ENCODE measurements around the gene BCL2L13.

The BCL2L13 gene

DNA sequence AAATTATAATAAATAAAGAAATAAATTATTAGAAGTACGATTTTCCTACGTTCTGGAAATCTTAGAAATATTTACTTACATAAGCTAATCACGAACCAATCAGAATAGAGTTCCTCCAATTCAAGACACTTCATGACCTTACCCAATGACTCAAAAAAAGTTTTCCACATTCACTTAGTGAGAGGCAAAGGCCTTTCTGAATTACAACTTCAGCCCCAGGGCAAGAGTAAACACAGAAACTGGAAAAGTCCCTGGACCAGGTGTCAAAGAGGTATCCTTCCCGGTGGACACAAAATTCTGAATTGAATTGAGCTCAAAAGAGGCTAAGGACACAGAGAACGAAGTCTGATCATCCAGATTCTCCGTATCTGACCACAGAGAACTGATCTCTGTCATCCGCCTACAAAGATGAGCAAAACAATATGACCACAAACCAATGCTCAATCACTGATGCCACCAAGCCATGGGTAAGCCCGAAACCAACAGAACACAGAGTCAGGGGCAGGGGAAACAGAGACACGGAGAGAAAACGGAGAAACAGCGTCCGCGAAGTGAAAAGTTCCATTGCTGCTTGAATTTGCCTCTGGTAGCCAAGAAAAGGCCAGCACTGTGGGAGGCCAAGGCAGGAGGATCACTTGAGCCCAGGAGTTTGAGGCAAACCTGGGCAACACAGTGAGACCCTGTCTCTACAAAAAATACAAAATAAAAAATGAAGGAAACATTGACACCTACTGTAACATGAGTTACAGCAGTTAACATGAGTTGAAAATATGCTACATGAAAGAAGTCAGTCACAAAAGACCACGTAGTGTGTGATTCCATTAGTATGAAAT, 128.9 kb downstream of the BCL2L13 start:
- DNase-seq = no peak

DNA sequence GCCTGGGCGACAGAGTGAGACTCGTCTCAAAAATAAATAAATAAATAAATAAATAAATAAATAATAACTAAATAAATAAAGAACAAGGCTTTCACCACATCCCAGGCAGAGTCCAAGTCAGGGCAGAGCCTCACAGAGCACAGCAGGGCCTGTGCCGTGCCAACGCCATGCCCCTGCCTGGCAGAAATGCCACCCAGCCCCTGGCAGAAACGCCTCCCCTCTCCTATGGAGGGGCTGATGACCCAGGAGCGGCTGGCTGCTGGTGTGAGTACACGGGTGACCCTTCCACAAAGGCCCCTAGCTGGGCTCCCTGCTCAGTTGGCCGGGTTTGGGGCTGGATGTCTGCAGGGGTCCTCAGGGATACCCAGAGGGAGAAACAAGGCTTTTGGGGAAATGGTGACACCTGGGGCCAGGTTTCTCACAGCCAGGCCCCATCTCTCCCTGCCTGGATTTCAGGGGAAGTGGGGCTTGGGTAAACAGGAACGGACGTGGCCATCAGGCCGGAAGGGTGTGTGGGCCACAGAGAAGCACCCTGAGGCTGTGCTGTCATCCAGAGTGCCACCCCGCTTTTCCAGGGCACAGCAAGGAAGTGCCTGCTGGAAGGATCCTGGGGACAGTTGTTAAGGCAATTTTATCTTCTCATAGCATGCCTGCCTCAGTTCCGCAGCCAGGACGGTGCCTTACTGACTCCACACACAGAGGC, 130.6 kb downstream of the BCL2L13 start:
- no peak for DNase-seq

DNA sequence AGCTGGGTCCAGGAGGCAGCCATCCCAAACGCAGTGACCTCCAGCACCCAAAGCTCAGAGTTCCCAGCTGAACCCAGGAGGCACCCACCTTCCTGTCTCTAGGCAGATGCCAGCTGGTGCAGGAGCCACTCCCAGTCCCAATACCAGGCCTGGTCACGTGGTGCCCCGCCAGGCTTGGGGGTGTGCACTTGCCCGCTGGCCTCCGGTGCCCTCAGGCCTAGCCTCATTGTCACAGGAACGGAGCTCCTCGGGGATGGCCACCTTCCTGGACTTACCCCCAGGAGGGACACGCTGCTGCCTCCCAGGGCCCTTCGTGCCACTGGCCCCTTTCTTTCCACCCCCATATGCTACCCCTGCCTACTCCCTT, 131.1 kb downstream of the BCL2L13 start:
- DNase-seq = no peak

DNA sequence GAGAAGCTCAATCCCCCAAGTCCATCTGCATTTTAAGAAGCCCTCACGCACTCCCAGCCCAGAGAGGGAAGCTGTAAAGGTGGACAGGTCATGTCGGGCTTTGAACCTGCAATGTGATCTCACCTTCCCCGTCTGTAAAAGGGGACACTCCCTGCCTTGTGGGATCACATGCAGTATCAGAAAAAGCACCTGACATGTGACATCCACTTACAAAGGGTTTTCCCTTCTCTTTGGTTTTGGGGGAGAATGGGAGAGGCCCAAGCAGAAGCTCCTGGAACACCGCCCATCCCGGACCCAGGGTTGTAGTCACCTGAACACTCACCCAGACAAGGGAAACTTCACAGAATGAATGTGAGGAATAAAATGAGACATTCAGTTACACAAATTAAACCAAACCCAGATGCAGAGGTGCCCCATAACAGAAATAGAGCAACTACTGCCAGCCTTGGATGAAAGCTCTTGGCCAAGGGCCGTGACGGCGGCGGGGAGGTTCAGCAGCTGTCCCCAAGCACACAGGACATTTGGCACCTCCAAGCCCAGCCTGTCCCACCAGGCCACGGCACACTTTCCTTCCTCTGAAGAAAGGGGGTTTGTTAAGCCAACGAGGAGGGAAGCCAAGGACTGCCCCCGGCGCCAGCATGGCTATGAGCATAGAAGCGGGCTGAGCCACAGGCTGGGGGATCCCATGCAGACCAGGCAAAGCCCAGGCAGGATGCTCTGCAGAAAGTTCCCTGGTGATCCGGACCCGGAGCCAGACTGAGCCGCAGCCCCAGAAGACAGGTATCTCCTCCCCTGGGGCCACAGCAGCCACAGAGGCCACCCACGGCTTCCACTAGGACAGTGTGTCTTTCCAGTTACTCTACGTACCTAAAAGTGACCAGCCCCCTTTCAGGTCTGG, 131.9 kb downstream of the BCL2L13 start:
- DNase-seq = no peak

DNA sequence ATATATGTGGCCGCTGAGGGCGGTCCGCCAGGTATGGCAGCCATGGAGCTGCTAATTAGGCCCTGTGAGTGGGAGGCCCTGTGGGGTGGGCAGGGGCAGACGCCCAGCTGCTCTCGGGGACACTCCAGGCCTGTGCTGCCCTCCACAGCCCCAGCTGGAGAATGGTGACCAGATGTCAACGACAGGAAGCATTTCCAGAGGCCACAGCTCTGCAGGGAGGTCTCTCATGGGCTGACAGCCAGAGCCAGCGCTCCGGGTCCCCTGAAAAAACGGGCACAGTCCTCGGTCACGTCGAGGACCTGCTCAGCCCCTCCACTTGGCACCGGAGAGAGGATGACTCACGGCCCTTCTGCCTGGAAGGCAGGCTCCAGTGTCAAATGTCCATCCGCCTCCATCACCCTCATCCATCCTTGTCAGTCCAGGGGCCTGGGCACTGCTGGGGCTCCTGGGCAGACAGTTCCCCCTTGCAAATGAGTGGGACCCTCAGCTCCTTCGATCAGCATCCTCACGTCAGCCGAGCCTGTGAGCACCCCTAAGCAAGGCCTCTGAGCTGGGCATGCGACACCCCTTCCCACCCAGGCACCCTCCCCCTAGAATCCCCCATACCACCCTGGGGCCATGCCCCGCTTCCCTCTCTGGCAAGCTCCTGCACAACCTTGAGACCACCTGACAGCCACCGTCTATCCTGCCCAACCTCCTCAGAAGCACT, 133.8 kb downstream of the BCL2L13 start:
- DNase-seq = no peak

DNA sequence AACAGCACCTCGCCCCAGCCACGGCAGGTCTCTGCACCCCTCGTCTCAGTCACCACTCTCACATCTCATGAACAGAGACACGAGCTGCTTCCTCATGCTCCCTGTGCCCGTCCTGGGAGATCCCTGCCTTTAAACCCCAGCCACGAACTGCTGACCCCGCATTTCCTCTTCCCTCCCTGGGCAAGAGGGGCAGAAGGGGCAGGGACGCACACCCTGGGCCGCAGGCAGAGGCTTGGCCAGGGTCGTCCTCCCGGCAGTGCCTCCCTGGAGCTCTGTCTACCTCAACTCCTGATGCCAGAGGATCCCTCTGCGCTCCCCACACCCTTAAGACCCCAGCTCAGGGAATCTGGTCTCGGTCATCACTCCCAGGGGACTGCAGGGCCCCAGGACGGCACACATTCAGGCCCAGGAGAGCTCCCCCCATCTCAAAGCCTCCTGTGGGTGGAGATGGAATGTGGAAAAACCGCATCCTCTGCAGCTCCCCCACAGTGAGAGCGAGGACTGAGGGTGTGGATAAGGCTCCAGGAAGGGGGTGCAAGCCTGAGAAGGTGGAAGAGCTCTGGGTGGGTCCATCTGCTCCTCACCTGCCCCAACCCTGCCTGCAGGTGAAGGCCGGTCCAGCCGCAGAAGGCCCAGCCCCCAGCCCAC, 134.5 kb downstream of the BCL2L13 start:
- DNase-seq = no peak

DNA sequence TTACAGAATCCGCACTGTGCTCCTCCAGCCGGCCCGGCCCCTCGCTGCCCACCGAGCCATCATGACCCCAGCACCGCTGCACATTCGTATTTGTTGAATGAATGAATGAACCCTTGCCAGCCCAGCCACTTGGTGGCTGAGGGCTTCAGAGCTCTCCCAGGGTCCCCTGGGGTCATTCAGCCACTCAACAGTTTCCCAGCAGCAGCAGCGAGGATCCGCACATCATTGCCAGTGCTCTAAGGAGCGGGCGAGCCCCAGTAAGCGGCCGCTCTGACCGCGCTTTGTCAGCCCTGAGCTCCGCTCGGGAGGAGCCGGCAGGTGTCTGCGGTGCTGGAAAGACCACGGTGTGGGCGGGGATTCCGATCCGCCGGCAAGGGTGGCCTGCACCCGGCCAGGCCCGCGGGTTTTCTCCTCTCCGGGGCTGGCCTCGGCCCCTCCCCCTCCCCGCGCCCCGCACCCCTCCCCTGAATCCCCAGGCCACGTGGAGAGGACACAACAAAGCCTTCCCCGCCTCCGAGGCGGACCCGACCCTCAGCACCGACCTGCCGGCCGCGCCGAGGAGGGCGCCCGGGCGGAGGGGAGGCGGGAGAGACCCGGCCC, 135.1 kb downstream of the BCL2L13 start:
- DNase-seq = peak; percentile 32

DNA sequence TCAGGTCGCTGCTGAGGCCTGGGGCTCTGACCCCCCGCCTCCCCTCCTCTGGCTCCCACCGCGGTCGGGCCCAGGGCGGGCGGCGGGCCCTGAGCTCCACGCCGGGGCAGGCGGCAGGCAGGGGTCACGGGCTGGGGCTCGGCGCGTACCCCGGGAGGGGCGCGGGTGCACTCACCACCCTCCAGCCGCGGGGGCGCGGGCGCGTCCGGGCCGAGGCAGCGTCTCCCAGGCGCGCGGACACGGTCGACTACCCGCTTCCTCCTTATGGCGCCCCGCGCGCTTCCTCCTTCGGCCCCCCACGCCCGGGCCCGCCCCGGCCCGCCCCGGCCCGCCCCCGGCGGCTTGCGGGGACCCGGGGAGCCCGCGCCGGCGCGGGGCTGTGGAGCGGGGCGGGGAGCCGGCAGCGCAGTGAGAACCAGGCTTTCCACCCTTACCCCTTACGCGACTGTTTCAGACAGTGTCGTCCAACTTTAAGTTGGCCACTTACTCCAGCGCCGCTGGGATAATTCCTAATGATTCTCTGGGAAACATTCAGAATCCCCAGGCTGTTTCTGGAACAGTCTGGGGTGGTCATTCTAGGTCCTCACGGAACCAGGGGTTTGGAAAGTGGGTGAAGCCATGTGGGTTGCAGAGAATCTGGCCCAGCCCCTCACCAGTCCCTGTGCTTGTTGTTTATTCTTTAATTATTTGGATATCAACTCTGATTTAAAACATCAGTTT, 135.8 kb downstream of the BCL2L13 start, which contains the start of gene BID:
Gene BID, minus strand, starts transcription at position 264 of the 720 bp plus-strand sequence. CDS start 24,353 bp downstream, outside the sequence.
- no peak for DNase-seq

DNA sequence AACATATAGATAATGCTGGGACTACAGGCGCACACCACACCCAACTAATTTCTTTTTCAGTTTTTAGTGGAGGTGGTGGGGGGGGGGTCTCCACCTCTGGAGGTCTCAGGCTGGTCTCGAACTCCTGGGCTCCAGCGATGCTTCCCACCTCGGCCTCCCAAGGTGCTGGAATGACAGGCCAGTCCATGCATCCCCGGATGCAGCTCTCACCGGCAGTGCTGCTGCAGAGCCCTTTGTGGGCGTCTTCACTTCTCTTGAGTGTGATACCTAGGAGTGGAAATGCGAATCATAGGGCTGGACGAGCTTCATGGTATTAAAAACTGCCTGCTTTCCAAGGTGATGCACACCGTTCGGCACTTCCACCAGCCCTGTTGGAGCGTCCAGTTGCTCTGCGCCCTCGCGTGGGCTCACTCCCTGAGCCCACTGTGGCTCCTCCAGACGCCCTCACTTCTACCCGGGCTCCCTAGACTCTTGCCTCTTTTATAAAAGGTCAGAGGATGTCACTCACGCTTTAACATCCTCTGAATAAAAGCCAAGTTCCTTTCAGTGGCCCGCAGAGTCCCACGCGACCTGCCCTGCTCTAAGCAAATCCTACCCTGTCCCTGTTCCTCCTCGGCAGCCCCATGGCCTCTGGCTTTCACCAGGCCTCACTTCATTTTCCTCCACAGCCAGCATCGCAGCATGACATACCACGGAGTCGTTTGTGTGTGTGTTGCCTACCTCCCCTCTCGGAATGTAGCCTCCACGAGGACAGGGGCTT, 136.5 kb downstream of the BCL2L13 start:
- no peak for DNase-seq

DNA sequence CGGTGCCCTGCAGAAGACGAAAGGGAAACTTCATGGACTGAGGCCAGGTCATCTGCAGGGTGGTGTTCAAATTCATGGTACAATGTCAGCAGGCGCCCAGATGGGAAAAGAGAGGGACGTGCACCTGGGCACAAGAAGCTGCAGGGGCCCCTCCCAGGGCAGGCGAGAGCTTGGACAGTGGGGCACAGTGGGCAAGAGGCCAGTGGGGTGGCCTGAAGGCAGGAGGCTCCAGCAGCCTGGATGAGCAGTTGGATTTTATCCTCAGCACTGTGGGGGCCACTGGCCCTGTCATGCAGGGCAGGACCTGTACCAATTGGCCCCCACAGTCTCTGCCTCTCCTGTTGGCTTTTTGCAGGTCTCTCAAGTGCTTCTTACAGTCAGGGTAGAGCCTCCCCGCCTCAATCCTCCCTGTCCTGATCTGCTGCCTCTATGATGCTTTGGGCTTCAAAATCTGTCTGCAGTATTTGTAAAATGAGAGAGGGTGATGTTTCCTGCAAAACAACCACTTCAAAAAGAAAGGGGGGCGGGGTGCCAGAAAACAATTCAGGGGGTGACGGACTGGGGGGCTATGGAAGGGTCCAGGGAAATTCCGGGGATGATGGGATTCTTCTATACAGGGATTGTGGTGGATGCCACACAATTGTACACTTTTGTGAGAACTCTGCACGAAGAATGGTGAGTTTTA, 137.4 kb downstream of the BCL2L13 start:
- DNase-seq = no peak

DNA sequence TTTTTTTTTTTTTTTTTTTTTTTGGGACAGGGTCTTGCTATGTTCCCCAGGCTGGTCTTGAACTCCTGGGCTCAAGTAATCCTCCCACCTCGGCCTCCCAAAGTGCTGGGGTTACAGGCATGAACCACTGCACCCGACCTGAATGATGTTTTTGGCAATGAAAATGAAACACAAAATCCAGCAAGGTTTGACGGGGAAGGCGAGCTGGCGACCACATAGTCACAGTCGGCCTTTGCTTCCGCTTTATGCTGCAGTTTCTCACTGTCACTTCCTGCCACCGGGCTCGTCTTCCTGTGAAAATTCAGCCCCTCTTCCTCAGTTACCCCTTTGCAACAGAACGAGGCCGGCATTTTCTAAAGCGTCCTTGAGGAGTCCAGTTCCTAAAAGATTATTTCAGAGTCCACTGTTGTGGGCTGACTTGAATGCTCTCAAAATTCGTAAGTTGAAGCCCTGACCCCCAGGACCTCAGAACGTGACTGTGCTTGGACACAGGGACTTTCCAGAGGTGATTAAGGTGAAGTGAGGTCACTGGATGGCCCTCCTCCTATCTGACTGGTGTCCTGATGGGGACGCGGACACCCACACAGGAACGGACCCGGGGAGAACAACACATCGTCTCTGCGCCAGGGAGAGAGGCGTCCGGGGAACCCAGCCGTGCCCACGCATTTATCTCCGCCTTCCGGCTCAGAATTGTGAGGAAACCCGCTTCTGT, 138.6 kb downstream of the BCL2L13 start:
- no peak for DNase-seq

DNA sequence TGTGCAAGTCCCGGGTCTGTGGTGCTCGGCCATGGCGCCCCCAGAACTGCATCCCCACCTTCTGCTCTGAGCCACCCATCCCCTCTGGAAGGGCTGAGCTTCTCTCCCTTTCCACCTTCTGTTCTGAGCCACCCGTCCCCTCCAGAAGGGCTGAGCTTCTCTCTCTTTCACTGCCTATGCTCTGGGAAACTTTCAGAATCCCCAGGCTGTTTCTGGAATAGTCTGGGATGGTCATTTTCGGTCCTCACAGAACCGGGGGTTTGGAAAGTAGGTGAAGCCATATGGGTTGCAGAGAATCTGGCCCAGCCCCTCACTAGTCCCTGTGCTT, 139.1 kb downstream of the BCL2L13 start:
- no peak for DNase-seq

DNA sequence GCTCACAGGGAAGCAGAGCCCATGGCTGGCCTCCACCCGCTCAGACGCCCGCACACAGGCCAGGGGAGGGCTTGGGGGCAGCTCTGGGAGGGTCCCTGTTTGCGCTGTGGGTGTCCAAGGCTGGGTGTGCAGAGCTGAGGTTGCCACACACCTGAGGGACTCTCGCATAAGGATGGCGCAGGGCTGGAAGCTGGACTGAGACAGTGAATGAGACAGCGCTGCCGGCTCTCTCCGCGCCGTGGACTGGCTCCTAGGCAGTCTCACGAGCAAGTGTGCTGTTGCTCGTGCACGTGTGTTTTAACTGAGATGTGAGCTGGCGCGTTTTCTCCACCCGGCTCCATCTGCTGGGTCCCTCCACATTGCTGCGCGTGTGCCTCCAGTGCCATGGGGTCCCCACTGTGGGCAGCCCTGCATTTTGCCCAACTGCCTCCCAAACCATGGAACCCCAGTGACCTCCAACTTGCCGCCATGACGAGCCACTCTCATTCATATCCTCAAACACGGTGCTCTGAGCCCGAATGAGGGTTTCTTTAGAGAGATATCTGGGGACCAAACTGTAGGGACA, 139.9 kb downstream of the BCL2L13 start:
- no peak for DNase-seq

DNA sequence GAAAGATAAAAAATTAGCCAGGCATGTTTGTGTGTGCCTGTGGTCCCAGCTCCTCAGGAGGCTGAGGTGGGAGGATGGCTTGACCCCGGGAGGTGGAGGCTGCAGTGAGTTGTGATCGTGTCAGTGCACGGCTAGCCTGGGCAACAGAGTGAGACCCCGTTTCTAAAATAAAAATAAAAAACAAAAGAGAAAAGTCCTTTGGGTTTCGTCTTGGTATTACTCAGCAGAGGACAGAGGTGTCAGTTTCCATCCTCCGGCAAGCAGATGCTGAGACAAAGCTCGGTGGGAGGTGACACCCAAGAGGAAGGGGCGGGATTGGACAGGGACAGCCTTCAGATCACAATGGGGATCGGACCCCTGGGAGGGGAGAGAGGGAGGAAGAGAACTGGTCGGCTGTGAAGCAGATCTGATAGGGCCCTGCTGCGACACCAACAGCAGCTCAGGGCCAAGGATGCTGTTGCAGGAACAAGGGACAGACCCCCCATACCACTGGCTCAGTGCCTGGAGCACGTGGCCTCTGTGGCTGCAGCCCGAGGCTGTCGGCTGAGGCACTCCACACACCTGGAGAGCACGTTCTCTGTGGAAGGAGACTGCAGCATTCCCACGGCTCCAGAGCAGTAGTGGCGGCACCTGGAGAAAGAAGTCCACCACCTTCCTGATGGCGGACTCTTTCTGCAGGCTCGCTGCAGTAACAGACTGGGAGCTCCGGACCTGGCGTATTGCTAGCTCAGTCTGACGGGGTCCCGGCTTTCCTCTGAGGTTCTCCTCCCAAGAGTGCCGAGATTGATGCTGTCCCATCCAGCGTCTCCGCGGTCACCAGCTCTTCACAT, 140.9 kb downstream of the BCL2L13 start:
- DNase-seq = no peak

DNA sequence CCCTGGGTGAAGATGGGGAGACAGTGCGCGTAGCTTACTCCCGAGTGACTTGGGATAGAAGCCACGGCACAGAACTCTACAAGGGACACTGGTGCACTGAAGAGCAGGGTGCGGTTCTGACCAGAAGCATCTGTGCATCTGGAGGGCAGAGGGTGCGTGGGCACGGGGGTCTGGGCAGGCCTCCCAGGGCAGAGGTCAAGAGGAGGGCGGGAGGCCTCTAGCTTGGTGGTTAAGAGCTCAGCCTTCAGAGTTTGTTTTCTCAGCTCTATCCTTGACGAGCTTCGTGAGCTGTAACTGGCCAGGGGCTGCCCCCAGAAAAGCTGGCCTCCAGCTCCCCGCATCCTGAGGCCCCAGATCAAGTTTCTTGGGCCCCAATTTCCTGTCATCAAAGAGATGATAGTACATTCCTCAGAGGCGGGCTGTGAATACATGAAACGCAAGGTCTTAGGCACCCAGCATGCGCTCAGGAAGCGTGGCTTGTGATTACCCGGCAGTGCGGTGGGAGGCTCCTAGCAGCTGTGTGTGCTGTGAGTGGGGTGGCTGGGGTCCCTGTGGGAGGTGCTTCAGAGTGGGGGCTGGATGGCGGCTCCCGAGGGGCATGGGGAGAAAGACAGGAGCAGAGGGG, 141.7 kb downstream of the BCL2L13 start:
- DNase-seq = no peak

All from NCI-H526 treated with DMSO at 0.1 percent for 48 hours (cell line).